B cell (primary cell): Measurements from ENCODE around the gene AKT1.

ENCODE experiments used
- CTCF ChIP-seq: fragments of 200-600 bp; IDR thresholded peaks from one replicate; pipeline ENCODE4 v1.8.0; 2022; ENCODE audit warnings: antibody characterized with exemption, mild to moderate bottlenecking
- EZH2 ChIP-seq: IDR thresholded peaks from 2 replicates; pipeline ENCODE4 v1.6.1; 2012; ENCODE audit warnings: borderline replicate concordance, low read depth, mild to moderate bottlenecking, moderate library complexity, low read length; ENCODE audit not compliant: insufficient read depth, poor library complexity, severe bottlenecking

- TF ChIP-seq CTCF (no peak), EZH2 (no peak)
Observed at GRCh38 chr14:104738375-104739019, 57.1 kb downstream of the AKT1 start.
